ENCODE data around the gene TSC22D2. TPM values are rescaled to one million over a fixed set of nuclear protein-coding genes. Genes with fewer than 3 reads are reported as not detected.

The TSC22D2 gene
- total RNA-seq, 1 experiment from 2014 or later, result 20.0 TPM

DNA sequence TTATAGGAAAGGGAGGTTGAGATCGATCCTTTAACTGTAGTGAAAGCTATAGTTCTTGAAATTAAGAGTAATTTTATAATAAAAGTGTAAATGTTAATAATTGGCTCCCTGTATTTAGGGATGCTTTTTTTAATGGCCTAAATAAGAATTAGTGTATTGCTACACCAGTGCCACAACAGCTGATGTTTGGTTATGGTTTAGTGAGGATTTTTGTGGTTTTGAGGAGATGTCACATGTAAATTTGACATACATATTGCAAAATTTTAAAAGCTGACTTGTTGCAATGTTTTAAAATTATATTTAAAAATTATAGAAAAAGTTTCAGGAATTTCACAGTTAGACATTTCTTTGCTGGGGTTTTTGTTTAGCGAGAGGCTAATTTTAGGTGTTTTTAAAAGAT lies 3.9 kb downstream of the TSC22D2 start:
- RAD21 ChIA-PET (ENCODE audit: low non-redundant PET in 1 of 2, low total read pairs in 2 of 2, uncharacterized antibody in 2 of 2, unreplicated experiment in 2 of 2), result no interaction called here
- H3K9me2 ChIP-seq (ENCODE audit: insufficient read depth), result no peaks in the 10 kb centered on the region
- H3K4me3 ChIP-seq (replicated peaks in 1 of 2; ENCODE audit: low read depth in 1 of 2, low read length in 2 of 2), result peak overlapping the region in 1 of 2 experiments; percentile 85; a peak in 1 of 4 replicates
- peaks cover 82% of the 10 kb centered on the region for H3K79me2 ChIP-seq (ENCODE audit: insufficient read depth, low read length)
- TF ChIP-seq ATF3 (IDR thresholded peaks at IDR 0.05) (no peak), SIN3A (IDR thresholded peaks at IDR 0.05; ENCODE audit: low read depth) (no peak), EZH2phosphoT487 (IDR thresholded peaks at IDR 0.05; ENCODE audit: borderline replicate concordance) (no peak), ELF1 (IDR thresholded peaks at IDR 0.05; ENCODE audit: borderline replicate concordance, low read depth) (no peak), FOSL1 (IDR thresholded peaks at IDR 0.05; ENCODE audit: low read depth) (no peak), EGR1 (IDR thresholded peaks at IDR 0.05; ENCODE audit: low read depth) (no peak), YY1 (IDR thresholded peaks at IDR 0.05; ENCODE audit: extremely low read depth, insufficient replicate concordance, low read depth, low read length) (no peak), CBX3 (IDR thresholded peaks at IDR 0.05; ENCODE audit: low read depth) (no peak), ZNF274 (IDR thresholded peaks at IDR 0.05; ENCODE audit: low read depth, low read length) (no peak), REST (IDR thresholded peaks at IDR 0.05; ENCODE audit: low read depth) (no peak), EZH2 (IDR thresholded peaks at IDR 0.05) (no peak), POLR2AphosphoS5 (IDR thresholded peaks at IDR 0.05; ENCODE audit: low read depth, low read length) (no peak)
- TF ChIP-seq, protein P1, sequence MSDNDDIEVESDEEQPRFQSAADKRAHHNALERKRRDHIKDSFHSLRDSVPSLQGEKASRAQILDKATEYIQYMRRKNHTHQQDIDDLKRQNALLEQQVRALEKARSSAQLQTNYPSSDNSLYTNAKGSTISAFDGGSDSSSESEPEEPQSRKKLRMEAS (IDR thresholded peaks at IDR 0.05), result no peak
- POLR2A ChIA-PET, result no interaction called here
- H3K36me3 ChIP-seq (ENCODE audit: control insufficient read depth in 1 of 2, insufficient read depth in 2 of 2, low read length in 2 of 2), result peaks cover 0 to 15% of the 10 kb centered on the region in 2 experiments; a peak in 3 of 4 replicates
- peaks cover 10 to 42% of the 10 kb centered on the region in 2 experiments for H3K4me1 ChIP-seq (ENCODE audit: control insufficient read depth in 1 of 2, insufficient read depth in 2 of 2, low read length in 2 of 2)
- H4K20me1 ChIP-seq (ENCODE audit: insufficient read depth), result peaks cover 29% of the 10 kb centered on the region
- no peaks in the 10 kb centered on the region for H3K27me3 ChIP-seq (ENCODE audit: insufficient read depth, low read length)
- H3K4me2 ChIP-seq (ENCODE audit: low read length), result peak overlapping the region; percentile 97
- no peaks in the 10 kb centered on the region for H3K9me3 ChIP-seq (ENCODE audit: control insufficient read depth in 1 of 2, insufficient read depth in 1 of 2, low read depth in 1 of 2, low read length in 2 of 2)
- DNase-seq (ENCODE audit: low read depth, low spot score) (no peak), ATAC-seq (no peak)
- intact Hi-C loops (cut with micrococcal nuclease), result loop anchor here (5.0 kb wide), 1 partner anchor 125 kb away; no protein-coding TSS in a partner anchor
- no peak overlapping the region for H2AFZ ChIP-seq (ENCODE audit: low read depth, low read length, poor library complexity, severe bottlenecking)
- 0 out of 2 replicates have a peak overlapping the region, but pooled peaks have one; percentile 88 for H3K9ac ChIP-seq (ENCODE audit: low read length)
- BruUV-seq (replicated peaks), result no TSS peak
- CTCF ChIA-PET, result no interaction called here
- no peak overlapping the region for H3K27ac ChIP-seq (ENCODE audit: low read depth, low read length)

All from HCT116 (cell line).